GM12801 (cell line): Measurements from ENCODE around the gene TPK1.

Experiments
- TF ChIP-seq, protein P1 (sequence below): IDR thresholded peaks from one replicate; pipeline ENCODE4 v1.5.1; 2011; ENCODE audit warnings: control low read depth; ENCODE audit not compliant: insufficient read length; ENCODE audit errors: extremely low read depth

TPK1 gene

GRCh38 chr7:144822223-144822622 lies 13.6 kb downstream of the TPK1 start:
- TF ChIP-seq, protein P1, sequence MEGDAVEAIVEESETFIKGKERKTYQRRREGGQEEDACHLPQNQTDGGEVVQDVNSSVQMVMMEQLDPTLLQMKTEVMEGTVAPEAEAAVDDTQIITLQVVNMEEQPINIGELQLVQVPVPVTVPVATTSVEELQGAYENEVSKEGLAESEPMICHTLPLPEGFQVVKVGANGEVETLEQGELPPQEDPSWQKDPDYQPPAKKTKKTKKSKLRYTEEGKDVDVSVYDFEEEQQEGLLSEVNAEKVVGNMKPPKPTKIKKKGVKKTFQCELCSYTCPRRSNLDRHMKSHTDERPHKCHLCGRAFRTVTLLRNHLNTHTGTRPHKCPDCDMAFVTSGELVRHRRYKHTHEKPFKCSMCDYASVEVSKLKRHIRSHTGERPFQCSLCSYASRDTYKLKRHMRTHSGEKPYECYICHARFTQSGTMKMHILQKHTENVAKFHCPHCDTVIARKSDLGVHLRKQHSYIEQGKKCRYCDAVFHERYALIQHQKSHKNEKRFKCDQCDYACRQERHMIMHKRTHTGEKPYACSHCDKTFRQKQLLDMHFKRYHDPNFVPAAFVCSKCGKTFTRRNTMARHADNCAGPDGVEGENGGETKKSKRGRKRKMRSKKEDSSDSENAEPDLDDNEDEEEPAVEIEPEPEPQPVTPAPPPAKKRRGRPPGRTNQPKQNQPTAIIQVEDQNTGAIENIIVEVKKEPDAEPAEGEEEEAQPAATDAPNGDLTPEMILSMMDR, result no peak

DNA sequence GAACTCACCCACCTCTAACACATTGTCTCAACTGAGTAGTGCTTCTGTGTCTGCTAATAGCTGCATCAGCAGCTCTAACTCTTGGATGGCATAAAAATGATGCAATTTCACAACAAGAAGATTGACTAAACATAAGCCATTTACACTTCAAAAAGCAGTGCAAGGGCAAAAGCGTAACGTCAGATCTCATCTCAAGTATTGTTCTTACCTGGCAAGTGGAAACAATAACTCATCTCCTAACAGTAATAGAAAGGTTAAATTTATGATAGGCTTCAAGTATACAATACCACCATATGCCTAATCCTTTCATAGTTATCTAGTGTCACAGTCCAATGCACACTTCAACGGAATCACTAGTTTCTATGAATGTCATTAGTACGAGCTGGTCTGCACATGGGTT lies 14.8 kb downstream of the TPK1 start:
- TF ChIP-seq, protein P1, result no peak

DNA sequence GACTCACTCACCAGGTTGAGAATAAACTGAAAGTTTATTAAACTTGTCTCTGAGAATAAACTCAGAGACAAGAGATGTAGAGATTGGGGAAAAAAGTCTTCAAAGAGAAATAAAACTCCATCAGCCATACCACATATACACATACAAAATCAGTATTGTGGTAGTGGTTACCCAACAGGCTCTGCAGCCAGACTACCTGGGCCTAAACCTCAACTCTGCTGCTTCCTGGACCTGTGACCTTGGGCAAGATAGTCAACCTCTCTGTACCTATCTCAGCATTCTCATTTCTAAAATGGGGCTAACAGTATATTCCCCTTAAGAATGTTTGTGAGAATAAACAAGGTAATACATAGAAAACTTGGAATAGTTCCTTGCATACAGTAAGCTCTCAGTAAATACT lies 15.3 kb downstream of the TPK1 start:
- TF ChIP-seq, protein P1, result no peak

GRCh38 chr7:144819566-144819965 lies 16.3 kb downstream of the TPK1 start:
- TF ChIP-seq, protein P1, result no peak

DNA sequence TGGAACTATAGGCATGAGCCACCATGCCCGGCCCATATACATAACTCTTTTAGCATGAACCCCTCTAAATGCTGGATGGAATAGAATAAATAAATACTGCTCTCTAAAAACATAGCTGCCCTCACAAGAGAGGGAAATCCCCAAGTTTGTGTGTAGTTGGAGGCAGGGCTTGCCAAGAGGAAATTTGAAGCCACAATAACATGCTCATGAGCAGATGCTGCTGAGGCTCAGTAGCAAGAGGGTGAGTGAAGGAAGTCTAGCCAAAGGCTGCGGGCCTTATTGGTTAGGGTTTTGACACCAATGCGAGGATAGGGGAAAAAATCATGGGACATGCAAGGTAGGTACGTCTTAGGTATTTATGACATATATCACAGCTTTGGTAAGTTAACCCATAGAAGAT lies 17.3 kb downstream of the TPK1 start:
- TF ChIP-seq, protein P1, result no peak

DNA sequence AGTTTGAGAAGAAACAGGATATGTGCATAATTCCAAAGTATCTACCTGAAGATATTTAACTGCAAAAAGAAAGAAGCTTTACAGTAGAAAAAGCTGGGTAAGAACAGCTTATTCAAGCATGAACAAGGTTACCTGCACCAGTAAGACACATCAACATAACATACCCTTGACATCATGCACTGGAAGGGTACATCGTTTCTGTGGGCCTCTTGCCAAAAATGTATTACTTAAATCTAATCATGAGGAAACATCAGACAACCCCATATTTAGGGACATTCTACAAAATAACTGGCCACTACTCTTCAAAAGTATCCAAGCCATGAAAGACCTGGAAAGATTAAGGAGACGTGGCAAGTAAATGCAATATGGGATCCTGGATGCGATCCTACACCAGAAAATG lies 18.9 kb downstream of the TPK1 start:
- TF ChIP-seq, protein P1, result no peak

- TF ChIP-seq, protein P1, result no peak
Measured at GRCh38 chr7:144814299-144814698, 21.6 kb downstream of the TPK1 start.
